Astrocyte (in vitro differentiated cells and primary cell): ENCODE data around the gene NPIPB6. TPM values are rescaled to one million over a fixed set of nuclear protein-coding genes. Genes with fewer than 3 reads are reported as not detected.

Experiments used
- DNase-seq: peaks from one replicate; pipeline ENCODE4 v3.0.0-alpha.2; 2010; ENCODE audit warnings: low read depth
- FAIRE-seq: peaks from 2 replicates; lab custom pipeline; 2011; peaks lifted over from hg19 to GRCh38; lab: Jason Lieb, UNC
- H2AFZ ChIP-seq: 2 replicates; pipeline ENCODE4 v1.6.0; 2012; ENCODE audit warnings: low read depth, low read length, inconsistent platforms
- H3K27ac ChIP-seq: 2 replicates; pipeline ENCODE4 v1.5.1; 2011; ENCODE audit warnings: low read depth, low read length, inconsistent platforms
- H3K27me3 ChIP-seq: 2 replicates; pipeline ENCODE4 v1.6.0; 2011; ENCODE audit warnings: low read length, inconsistent platforms; ENCODE audit not compliant: insufficient read depth
- H3K36me3 ChIP-seq: 2 replicates; pipeline ENCODE4 v1.5.1; 2011; ENCODE audit warnings: low read length, inconsistent platforms; ENCODE audit not compliant: insufficient read depth
- H3K4me1 ChIP-seq: 2 replicates; pipeline ENCODE4 v1.5.1; 2011; ENCODE audit warnings: low read length, inconsistent platforms; ENCODE audit not compliant: insufficient read depth
- H3K4me2 ChIP-seq: 2 replicates; pipeline ENCODE4 v1.6.0; 2012; ENCODE audit warnings: low read length, inconsistent platforms
- H3K4me3 ChIP-seq: 2 replicates; pipeline ENCODE4 v1.5.1; 2011; ENCODE audit warnings: low read depth, mild to moderate bottlenecking, low read length, inconsistent platforms; ENCODE audit not compliant: insufficient read depth
- H3K79me2 ChIP-seq: 2 replicates; pipeline ENCODE4 v1.6.0; 2012; ENCODE audit warnings: mild to moderate bottlenecking, low read length, inconsistent platforms; ENCODE audit not compliant: insufficient read depth
- H3K9ac ChIP-seq: 2 replicates; pipeline ENCODE4 v1.6.0; 2012; ENCODE audit warnings: mild to moderate bottlenecking, low read length, inconsistent platforms
- H3K9me3 ChIP-seq: 2 replicates; pipeline ENCODE4 v1.5.1; 2012; ENCODE audit warnings: low read depth, mild to moderate bottlenecking, low read length, inconsistent platforms; ENCODE audit not compliant: insufficient read depth
- H4K20me1 ChIP-seq: 2 replicates; pipeline ENCODE4 v1.6.0; 2012; ENCODE audit warnings: low read length, inconsistent platforms; ENCODE audit not compliant: insufficient read depth
- H3K27ac Mint-ChIP-seq: one replicate; pipeline ENCODE4 v1.8.0; 2021; ENCODE audit warnings: mild to moderate bottlenecking, mixed read lengths; ENCODE audit not compliant: unreplicated experiment
- H3K27me3 Mint-ChIP-seq: one replicate; pipeline ENCODE4 v1.8.0; 2021; ENCODE audit warnings: low read depth, mixed read lengths; ENCODE audit not compliant: unreplicated experiment
- H3K36me3 Mint-ChIP-seq: one replicate; pipeline ENCODE4 v1.8.0; 2021; ENCODE audit warnings: low read depth, mixed read lengths; ENCODE audit not compliant: unreplicated experiment
- H3K4me1 Mint-ChIP-seq: one replicate; pipeline ENCODE4 v1.8.0; 2021; ENCODE audit warnings: low read depth, mixed read lengths; ENCODE audit not compliant: unreplicated experiment
- H3K4me3 Mint-ChIP-seq: one replicate; pipeline ENCODE4 v1.8.0; 2021; ENCODE audit warnings: mild to moderate bottlenecking, moderate library complexity, mixed read lengths; ENCODE audit not compliant: unreplicated experiment
- H3K9me3 Mint-ChIP-seq: one replicate; pipeline ENCODE4 v1.8.0; 2021; ENCODE audit warnings: mild to moderate bottlenecking, mixed read lengths; ENCODE audit not compliant: unreplicated experiment
- CTCF ChIP-seq: IDR thresholded peaks from 2 replicates; pipeline ENCODE4 v1.5.1; 2011; ENCODE audit warnings: low read depth, mild to moderate bottlenecking, inconsistent platforms, low read length, moderate library complexity; ENCODE audit not compliant: insufficient read depth
- EZH2 ChIP-seq: IDR thresholded peaks from 2 replicates; pipeline ENCODE4 v1.6.1; 2012; ENCODE audit warnings: mild to moderate bottlenecking, low read length, inconsistent platforms; ENCODE audit not compliant: insufficient read depth
- total RNA-seq: library from RNA; stranded (reverse); gene quantifications from 2 replicates; pipeline ENCODE4 v1.2.1, GENCODE V29; 2021

Gene NPIPB6
- total RNA-seq, 1 donor from 2014 or later, result 1.7 TPM

- H3K4me2 ChIP-seq, result no peak overlapping the region
- peaks cover 3% of the 10 kb centered on the region for H3K4me1 ChIP-seq
- DNase-seq (no peak), FAIRE-seq (no peak)
- H3K36me3 ChIP-seq, result no peaks in the 10 kb centered on the region
- H3K27me3 Mint-ChIP-seq, result peaks cover 5% of the 10 kb centered on the region
- no peak overlapping the region for H3K9ac ChIP-seq
- no peaks in the 10 kb centered on the region for H4K20me1 ChIP-seq
- H3K27ac Mint-ChIP-seq, result no peak overlapping the region
- no peak for TF ChIP-seq CTCF
- no peak for TF ChIP-seq EZH2
- H3K9me3 ChIP-seq, result no peaks in the 10 kb centered on the region
- no peak overlapping the region for H3K4me3 Mint-ChIP-seq
- no peak overlapping the region for H2AFZ ChIP-seq
- no peak overlapping the region for H3K4me3 ChIP-seq
- no peak overlapping the region for H3K27ac ChIP-seq
- no peaks in the 10 kb centered on the region for H3K27me3 ChIP-seq
- no peaks in the 10 kb centered on the region for H3K9me3 Mint-ChIP-seq
- no peaks in the 10 kb centered on the region for H3K36me3 Mint-ChIP-seq
- no peaks in the 10 kb centered on the region for H3K79me2 ChIP-seq
- no peaks in the 10 kb centered on the region for H3K4me1 Mint-ChIP-seq
Measured at GRCh38 chr16:28316054-28316453, 47.3 kb downstream of the NPIPB6 start.

GRCh38 chr16:28313587-28313986, 49.7 kb downstream of the NPIPB6 start:
- Histone ChIP-seq H3K36me3 (no peaks in the 10 kb centered on the region), H3K9me3 (no peaks in the 10 kb centered on the region), H3K4me3 (no peak overlapping the region), H3K9ac (no peak overlapping the region), H3K4me2 (no peak overlapping the region), H3K27me3 (no peaks in the 10 kb centered on the region), H3K79me2 (no peaks in the 10 kb centered on the region), H4K20me1 (no peaks in the 10 kb centered on the region), H2AFZ (no peak overlapping the region), H3K27ac (no peak overlapping the region), H3K4me1 (peaks cover 3% of the 10 kb centered on the region)
- DNase-seq (no peak), FAIRE-seq (no peak)
- H3K27ac Mint-ChIP-seq, result no peak overlapping the region
- no peak for TF ChIP-seq CTCF
- no peak for TF ChIP-seq EZH2
- H3K4me1 Mint-ChIP-seq, result no peaks in the 10 kb centered on the region
- H3K9me3 Mint-ChIP-seq, result no peaks in the 10 kb centered on the region
- peaks cover 3% of the 10 kb centered on the region for H3K27me3 Mint-ChIP-seq
- H3K4me3 Mint-ChIP-seq, result no peak overlapping the region
- H3K36me3 Mint-ChIP-seq, result no peaks in the 10 kb centered on the region

GRCh38 chr16:28312327-28312726, 51.0 kb downstream of the NPIPB6 start:
- Histone ChIP-seq H3K4me3 (no peak overlapping the region), H3K27me3 (no peaks in the 10 kb centered on the region), H3K4me2 (no peak overlapping the region), H3K4me1 (peaks cover 3% of the 10 kb centered on the region), H3K9ac (no peak overlapping the region), H3K36me3 (no peaks in the 10 kb centered on the region), H3K27ac (no peak overlapping the region), H4K20me1 (no peaks in the 10 kb centered on the region), H3K79me2 (no peaks in the 10 kb centered on the region), H2AFZ (no peak overlapping the region), H3K9me3 (no peaks in the 10 kb centered on the region)
- no peak for DNase-seq
- no peak for FAIRE-seq
- TF ChIP-seq EZH2 (no peak), CTCF (no peak)
- H3K36me3 Mint-ChIP-seq, result no peaks in the 10 kb centered on the region
- H3K27ac Mint-ChIP-seq, result no peak overlapping the region
- no peaks in the 10 kb centered on the region for H3K9me3 Mint-ChIP-seq
- no peaks in the 10 kb centered on the region for H3K4me1 Mint-ChIP-seq
- H3K27me3 Mint-ChIP-seq, result no peaks in the 10 kb centered on the region
- H3K4me3 Mint-ChIP-seq, result no peak overlapping the region
